Measurements from ENCODE around the gene SRSF8. TPM values are rescaled to one million over a fixed set of nuclear protein-coding genes. Genes with fewer than 3 reads are reported as not detected.
"Not testable (repeated sequence)": the region's sequence is repeated elsewhere in the genome, so short reads cannot be mapped to it uniquely, and the experiment has no call there.

Gene SRSF8
- total RNA-seq, 1 donor from 2014 or later, result 11.5 TPM

GRCh38 chr11:95044010-95044409 is 22.7 kb upstream of the SRSF8 start:
- H3K9me3 ChIP-seq (ENCODE audit: control insufficient read depth in 3 of 3, low read length in 3 of 3), result no peaks in the 10 kb centered on the region
- peaks cover 12 to 20% (median 12%) of the 10 kb centered on the region in 3 donors for H3K27me3 ChIP-seq (ENCODE audit: control insufficient read depth in 3 of 3, insufficient read depth in 3 of 3, low read length in 3 of 3)
- no peak overlapping the region for H3K4me3 ChIP-seq (ENCODE audit: low read length in 3 of 3)
- no peaks in the 10 kb centered on the region for H3K36me3 ChIP-seq (ENCODE audit: control insufficient read depth in 3 of 3, insufficient read depth in 3 of 3, low read length in 3 of 3)
- H3K9ac ChIP-seq (ENCODE audit: low read depth in 1 of 3, low read length in 3 of 3), result no peak overlapping the region
- no peaks in the 10 kb centered on the region for H3K4me1 ChIP-seq (ENCODE audit: control insufficient read depth in 3 of 3, insufficient read depth in 3 of 3, low read length in 3 of 3)
- H3K27ac ChIP-seq (ENCODE audit: low read depth, low read length), result no peak overlapping the region

GRCh38 chr11:95045812-95046211 is 20.9 kb upstream of the SRSF8 start:
- peaks cover 7 to 20% (median 9%) of the 10 kb centered on the region in 3 donors for H3K27me3 ChIP-seq (ENCODE audit: control insufficient read depth in 3 of 3, insufficient read depth in 3 of 3, low read length in 3 of 3)
- no peak overlapping the region for H3K4me3 ChIP-seq (ENCODE audit: low read length in 3 of 3)

GRCh38 chr11:95049122-95049521 is 17.6 kb upstream of the SRSF8 start, which contains the start of gene KDM4F:
Gene KDM4F, plus strand, starts transcription at chr11:95049422.
- H3K36me3 ChIP-seq (ENCODE audit: control insufficient read depth in 3 of 3, insufficient read depth in 3 of 3, low read length in 3 of 3); H3K4me3 ChIP-seq (ENCODE audit: low read length in 3 of 3); H3K4me1 ChIP-seq (ENCODE audit: control insufficient read depth in 3 of 3, insufficient read depth in 3 of 3, low read length in 3 of 3); H3K27ac ChIP-seq (ENCODE audit: low read depth, low read length); H3K27me3 ChIP-seq (ENCODE audit: control insufficient read depth in 3 of 3, insufficient read depth in 3 of 3, low read length in 3 of 3); H3K9ac ChIP-seq (ENCODE audit: low read depth in 1 of 3, low read length in 3 of 3); H3K9me3 ChIP-seq (ENCODE audit: control insufficient read depth in 3 of 3, low read length in 3 of 3): not testable (repeated sequence)

More at GRCh38 chr11:95045812-95046211, 20.9 kb upstream of the SRSF8 start:
- no peaks in the 10 kb centered on the region for H3K36me3 ChIP-seq (ENCODE audit: control insufficient read depth in 3 of 3, insufficient read depth in 3 of 3, low read length in 3 of 3)
- H3K9ac ChIP-seq (ENCODE audit: low read depth in 1 of 3, low read length in 3 of 3), result no peak overlapping the region
- H3K4me1 ChIP-seq (ENCODE audit: control insufficient read depth in 3 of 3, insufficient read depth in 3 of 3, low read length in 3 of 3), result no peaks in the 10 kb centered on the region
- H3K27ac ChIP-seq (ENCODE audit: low read depth, low read length), result no peak overlapping the region
- H3K9me3 ChIP-seq (ENCODE audit: control insufficient read depth in 3 of 3, low read length in 3 of 3), result no peaks in the 10 kb centered on the region

GRCh38 chr11:95050595-95051202 is 16.0 kb upstream of the SRSF8 start:
- peaks cover 2 to 12% (median 6%) of the 10 kb centered on the region in 3 donors for H3K27me3 ChIP-seq (ENCODE audit: control insufficient read depth in 3 of 3, insufficient read depth in 3 of 3, low read length in 3 of 3)
- no peaks in the 10 kb centered on the region for H3K9me3 ChIP-seq (ENCODE audit: control insufficient read depth in 3 of 3, low read length in 3 of 3)
- no peaks in the 10 kb centered on the region for H3K36me3 ChIP-seq (ENCODE audit: control insufficient read depth in 3 of 3, insufficient read depth in 3 of 3, low read length in 3 of 3)
- no peaks in the 10 kb centered on the region for H3K4me1 ChIP-seq (ENCODE audit: control insufficient read depth in 3 of 3, insufficient read depth in 3 of 3, low read length in 3 of 3)
- no peak overlapping the region for H3K9ac ChIP-seq (ENCODE audit: low read depth in 1 of 3, low read length in 3 of 3)
- H3K27ac ChIP-seq (ENCODE audit: low read depth, low read length), result no peak overlapping the region
- no peak overlapping the region for H3K4me3 ChIP-seq (ENCODE audit: low read length in 3 of 3)

GRCh38 chr11:95054356-95054755 is 12.4 kb upstream of the SRSF8 start:
- H3K27me3 ChIP-seq (ENCODE audit: control insufficient read depth in 3 of 3, insufficient read depth in 3 of 3, low read length in 3 of 3), result peaks cover 2 to 14% (median 6%) of the 10 kb centered on the region in 3 donors
- no peak overlapping the region for H3K4me3 ChIP-seq (ENCODE audit: low read length in 3 of 3)
- H3K36me3 ChIP-seq (ENCODE audit: control insufficient read depth in 3 of 3, insufficient read depth in 3 of 3, low read length in 3 of 3), result no peaks in the 10 kb centered on the region
- H3K9ac ChIP-seq (ENCODE audit: low read depth in 1 of 3, low read length in 3 of 3), result no peak overlapping the region
- H3K9me3 ChIP-seq (ENCODE audit: control insufficient read depth in 3 of 3, low read length in 3 of 3), result no peaks in the 10 kb centered on the region
- H3K27ac ChIP-seq (ENCODE audit: low read depth, low read length), result no peak overlapping the region
- H3K4me1 ChIP-seq (ENCODE audit: control insufficient read depth in 3 of 3, insufficient read depth in 3 of 3, low read length in 3 of 3), result no peaks in the 10 kb centered on the region

GRCh38 chr11:95055283-95055897 is 11.3 kb upstream of the SRSF8 start:
- no peak overlapping the region for H3K9ac ChIP-seq (ENCODE audit: low read depth in 1 of 3, low read length in 3 of 3)
- no peak overlapping the region for H3K4me3 ChIP-seq (ENCODE audit: low read length in 3 of 3)
- no peak overlapping the region for H3K27ac ChIP-seq (ENCODE audit: low read depth, low read length)
- H3K27me3 ChIP-seq (ENCODE audit: control insufficient read depth in 3 of 3, insufficient read depth in 3 of 3, low read length in 3 of 3), result peaks cover 2 to 14% (median 6%) of the 10 kb centered on the region in 3 donors
- no peaks in the 10 kb centered on the region for H3K4me1 ChIP-seq (ENCODE audit: control insufficient read depth in 3 of 3, insufficient read depth in 3 of 3, low read length in 3 of 3)
- no peaks in the 10 kb centered on the region for H3K36me3 ChIP-seq (ENCODE audit: control insufficient read depth in 3 of 3, insufficient read depth in 3 of 3, low read length in 3 of 3)
- H3K9me3 ChIP-seq (ENCODE audit: control insufficient read depth in 3 of 3, low read length in 3 of 3), result no peaks in the 10 kb centered on the region

GRCh38 chr11:95057959-95058358 is 8.8 kb upstream of the SRSF8 start:
- H3K4me1 ChIP-seq (ENCODE audit: control insufficient read depth in 3 of 3, insufficient read depth in 3 of 3, low read length in 3 of 3), result no peaks in the 10 kb centered on the region
- H3K9ac ChIP-seq (ENCODE audit: low read depth in 1 of 3, low read length in 3 of 3), result no peak overlapping the region
- no peak overlapping the region for H3K4me3 ChIP-seq (ENCODE audit: low read length in 3 of 3)
- H3K36me3 ChIP-seq (ENCODE audit: control insufficient read depth in 3 of 3, insufficient read depth in 3 of 3, low read length in 3 of 3), result no peaks in the 10 kb centered on the region
- no peaks in the 10 kb centered on the region for H3K9me3 ChIP-seq (ENCODE audit: control insufficient read depth in 3 of 3, low read length in 3 of 3)
- H3K27ac ChIP-seq (ENCODE audit: low read depth, low read length), result no peak overlapping the region
- peaks cover 2 to 14% (median 6%) of the 10 kb centered on the region in 3 donors for H3K27me3 ChIP-seq (ENCODE audit: control insufficient read depth in 3 of 3, insufficient read depth in 3 of 3, low read length in 3 of 3)

- H3K27me3 ChIP-seq (ENCODE audit: control insufficient read depth in 3 of 3, insufficient read depth in 3 of 3, low read length in 3 of 3), result peaks cover 2 to 11% (median 3%) of the 10 kb centered on the region in 3 donors
- no peaks in the 10 kb centered on the region for H3K9me3 ChIP-seq (ENCODE audit: control insufficient read depth in 3 of 3, low read length in 3 of 3)
- no peaks in the 10 kb centered on the region for H3K4me1 ChIP-seq (ENCODE audit: control insufficient read depth in 3 of 3, insufficient read depth in 3 of 3, low read length in 3 of 3)
- no peak overlapping the region for H3K9ac ChIP-seq (ENCODE audit: low read depth in 1 of 3, low read length in 3 of 3)
- H3K4me3 ChIP-seq (ENCODE audit: low read length in 3 of 3), result no peak overlapping the region
- H3K36me3 ChIP-seq (ENCODE audit: control insufficient read depth in 3 of 3, insufficient read depth in 3 of 3, low read length in 3 of 3), result no peaks in the 10 kb centered on the region
- no peak overlapping the region for H3K27ac ChIP-seq (ENCODE audit: low read depth, low read length)
Measured at GRCh38 chr11:95058621-95059020, 8.1 kb upstream of the SRSF8 start.

- Histone ChIP-seq H3K4me3 (ENCODE audit: low read length in 3 of 3) (no peak overlapping the region), H3K9ac (ENCODE audit: low read depth in 1 of 3, low read length in 3 of 3) (no peak overlapping the region), H3K27ac (ENCODE audit: low read depth, low read length) (no peak overlapping the region), H3K36me3 (ENCODE audit: control insufficient read depth in 3 of 3, insufficient read depth in 3 of 3, low read length in 3 of 3) (no peaks in the 10 kb centered on the region), H3K9me3 (ENCODE audit: control insufficient read depth in 3 of 3, low read length in 3 of 3) (no peaks in the 10 kb centered on the region), H3K4me1 (ENCODE audit: control insufficient read depth in 3 of 3, insufficient read depth in 3 of 3, low read length in 3 of 3) (no peaks in the 10 kb centered on the region), H3K27me3 (ENCODE audit: control insufficient read depth in 3 of 3, insufficient read depth in 3 of 3, low read length in 3 of 3) (peaks cover 1 to 7% (median 2%) of the 10 kb centered on the region in 3 donors)
Measured at GRCh38 chr11:95059046-95059445, 7.7 kb upstream of the SRSF8 start.

- H3K9ac ChIP-seq (ENCODE audit: low read depth in 1 of 3, low read length in 3 of 3), result no peak overlapping the region
- H3K27ac ChIP-seq (ENCODE audit: low read depth, low read length), result no peak overlapping the region
- H3K4me1 ChIP-seq (ENCODE audit: control insufficient read depth in 3 of 3, insufficient read depth in 3 of 3, low read length in 3 of 3), result peaks cover 3 to 6% (median 5%) of the 10 kb centered on the region in 3 donors
- H3K27me3 ChIP-seq (ENCODE audit: control insufficient read depth in 3 of 3, insufficient read depth in 3 of 3, low read length in 3 of 3), result no peaks in the 10 kb centered on the region
- no peak overlapping the region for H3K4me3 ChIP-seq (ENCODE audit: low read length in 3 of 3)
- no peaks in the 10 kb centered on the region for H3K36me3 ChIP-seq (ENCODE audit: control insufficient read depth in 3 of 3, insufficient read depth in 3 of 3, low read length in 3 of 3)
- no peaks in the 10 kb centered on the region for H3K9me3 ChIP-seq (ENCODE audit: control insufficient read depth in 3 of 3, low read length in 3 of 3)
Measured at GRCh38 chr11:95065336-95065735, 1.4 kb upstream of the SRSF8 start.
